ENCODE measurements around the gene OR8D2.
A peak's percentile ranks its signal among the peaks of the same experiment; 100 is the strongest.
"Not testable (repeated sequence)": the region's sequence is repeated elsewhere in the genome, so short reads cannot be mapped to it uniquely, and the experiment has no call there.

The OR8D2 gene

DNA sequence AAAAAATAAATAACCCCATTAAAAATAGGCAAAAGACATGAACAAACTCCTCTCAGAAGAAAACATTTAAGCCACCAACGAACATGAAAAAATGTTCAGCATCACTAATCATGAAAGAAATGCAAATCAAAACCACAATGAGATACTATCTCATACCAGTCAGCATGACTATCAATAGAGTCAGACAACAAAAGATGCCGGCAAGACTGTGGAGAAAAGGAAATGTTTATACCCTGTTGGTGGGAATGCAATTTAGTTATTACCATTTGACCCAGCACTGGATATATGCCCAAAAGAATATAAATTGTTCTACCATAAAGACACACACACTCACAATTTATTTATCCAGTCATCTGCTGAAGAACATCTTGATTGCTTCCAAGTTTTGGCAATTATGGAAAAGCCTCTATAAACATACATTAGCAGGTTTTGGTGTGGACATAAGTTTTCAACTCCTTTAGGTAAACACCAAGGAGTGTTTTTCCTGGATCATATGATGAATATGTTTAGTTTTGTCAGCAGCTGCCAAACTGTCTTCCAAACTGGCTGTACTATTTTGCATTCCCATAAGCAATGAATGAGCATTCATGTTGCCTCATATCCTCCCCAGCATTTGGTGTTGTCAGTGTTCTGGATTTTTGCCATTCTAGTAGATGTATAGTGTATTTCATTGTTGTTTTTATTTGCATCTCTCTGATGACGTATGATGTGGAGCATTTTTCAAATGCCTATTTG is 34.2 kb downstream of the OR8D2 start:
- DNase-seq, result no peak

DNA sequence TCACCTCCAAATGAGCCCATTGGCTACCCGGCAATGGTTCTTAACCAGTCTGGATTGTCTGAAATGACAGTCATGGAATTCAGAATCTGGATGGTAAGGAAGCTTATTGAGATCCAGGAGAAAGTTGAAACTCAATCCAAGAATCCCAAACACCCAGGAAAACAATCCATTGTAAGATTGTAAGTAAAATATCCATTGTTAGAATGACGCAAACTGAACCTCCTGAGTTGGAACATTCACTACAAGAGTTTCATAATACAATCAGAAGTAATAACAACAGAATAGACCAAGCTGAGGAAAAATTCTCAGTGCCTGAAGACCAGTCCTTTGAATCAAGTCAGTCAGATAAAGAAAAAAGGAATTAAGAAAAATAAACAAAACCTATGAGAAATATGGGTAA is 41.7 kb downstream of the OR8D2 start:
- no peak for DNase-seq

DNA sequence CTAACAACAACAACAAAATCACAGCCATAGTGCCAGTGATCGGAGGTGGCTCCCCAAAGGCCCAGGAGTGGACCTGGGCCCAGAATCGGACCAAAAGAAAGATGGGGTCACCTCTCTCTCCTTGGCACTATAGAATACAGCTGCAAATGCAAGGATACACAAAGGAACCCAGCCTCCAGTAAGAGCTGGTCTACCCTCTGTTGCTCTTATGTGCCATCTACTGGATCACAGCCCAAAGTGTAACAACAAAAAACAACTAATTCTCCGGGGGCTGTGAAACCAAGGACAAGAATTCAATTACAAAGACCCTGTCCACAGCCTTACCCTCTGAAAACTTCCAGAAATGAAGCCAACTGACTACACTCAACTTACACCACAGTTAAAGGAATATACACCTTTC is 42.2 kb downstream of the OR8D2 start:
- DNase-seq, result peak; percentile 20 to 50 (median 23)

DNA sequence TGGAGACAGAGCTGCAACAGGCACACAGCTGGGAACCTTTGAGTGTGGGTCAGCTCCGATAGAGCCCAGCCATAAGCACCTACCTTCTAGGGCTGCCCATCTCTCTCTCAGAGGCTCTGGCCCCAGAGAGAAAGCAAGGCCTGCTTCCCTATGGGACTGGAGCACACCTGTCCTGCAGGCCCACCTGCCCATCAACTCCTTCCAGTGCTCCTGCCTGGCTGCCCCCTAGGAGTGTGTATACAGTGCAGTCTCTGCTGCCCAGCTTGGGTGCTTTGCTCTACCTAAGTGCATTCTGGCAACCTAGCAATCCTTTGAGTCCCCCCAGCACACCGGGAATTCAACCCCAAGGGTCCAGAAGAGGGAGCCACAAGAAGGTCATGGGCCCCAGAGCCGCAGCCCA is 42.8 kb downstream of the OR8D2 start:
- DNase-seq, result no peak

DNA sequence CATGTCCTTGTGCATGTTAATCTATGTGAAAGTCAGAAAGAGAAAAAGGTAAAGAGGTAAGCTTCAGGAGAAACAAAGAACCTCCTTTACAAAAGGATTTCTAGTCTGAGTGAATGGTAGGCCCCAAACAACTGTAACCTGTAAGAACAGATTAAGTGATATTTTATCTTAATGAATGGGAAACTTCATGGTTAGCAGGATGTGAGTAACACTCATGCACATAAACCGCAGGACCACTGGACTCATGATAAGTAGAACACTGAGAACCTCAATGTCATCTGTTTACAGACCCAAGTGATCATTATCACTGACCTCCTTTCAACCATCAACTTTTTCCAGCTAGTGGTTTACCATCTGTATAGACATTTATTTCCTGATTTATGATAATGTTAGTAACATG is 43.9 kb downstream of the OR8D2 start:
- DNase-seq, result peak; percentile 20 to 36 (median 34)

DNA sequence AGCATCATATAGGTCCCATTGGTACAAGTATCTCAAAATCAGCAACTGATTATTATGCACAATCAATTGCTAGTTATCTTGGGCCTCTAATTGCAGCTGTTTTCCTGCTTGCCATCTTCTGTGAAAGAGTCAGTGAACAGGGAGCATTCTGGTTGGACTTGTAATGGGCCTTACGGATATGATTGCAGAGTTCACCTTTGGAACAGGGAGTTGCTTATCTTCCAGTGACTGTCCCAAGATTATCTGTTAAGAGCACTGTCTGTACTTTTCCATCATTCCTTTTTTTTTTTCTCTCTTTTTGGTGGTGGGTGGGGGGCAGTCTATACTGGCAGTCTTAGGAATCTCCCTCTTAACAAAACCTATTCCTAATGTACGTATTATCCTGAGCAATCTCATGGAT is 46.0 kb downstream of the OR8D2 start:
- no peak for DNase-seq

DNA sequence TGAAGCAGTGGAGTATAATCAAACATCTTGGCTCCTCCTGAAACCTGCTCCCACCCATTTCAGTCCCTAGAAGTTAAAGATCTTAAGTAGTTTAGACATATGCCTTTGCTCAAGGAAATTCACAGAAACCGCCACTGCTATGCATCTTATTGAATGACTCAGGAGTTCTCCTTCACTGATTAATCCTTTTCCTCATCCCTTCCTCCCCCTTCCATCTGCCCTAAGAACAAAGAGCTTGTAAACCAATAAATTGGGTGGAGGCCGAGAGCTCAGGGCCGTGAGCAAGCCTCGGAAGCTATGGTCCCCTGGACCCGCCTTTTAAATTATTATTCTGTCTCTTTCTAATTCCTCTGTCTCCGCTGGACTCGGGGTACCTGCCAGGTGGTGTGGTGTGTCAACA is 49.1 kb downstream of the OR8D2 start:
- not testable (repeated sequence) for DNase-seq
